Measurements from ENCODE around the gene COL5A1. TPM values are rescaled to one million over a fixed set of nuclear protein-coding genes. Genes with fewer than 3 reads are reported as not detected.

The COL5A1 gene
- total and polyA plus RNA-seq, 2 experiments from 2014 or later, result 2.5 to 13.1 TPM

GRCh38 chr9:134676361-134676760 lies 34.8 kb downstream of the COL5A1 start:
- Histone ChIP-seq H2AFZ (no peak overlapping the region), H3K27me3 (ENCODE audit: insufficient read depth) (no peaks in the 10 kb centered on the region), H3K27ac (ENCODE audit: low read depth) (no peak overlapping the region), H3K4me2 (no peak overlapping the region), H3K4me1 (ENCODE audit: insufficient read depth) (no peaks in the 10 kb centered on the region), H3K79me2 (replicated peaks; ENCODE audit: insufficient read depth) (no peaks in the 10 kb centered on the region), H3K9me2 (ENCODE audit: insufficient read depth) (no peaks in the 10 kb centered on the region), H3F3A (replicated peaks; ENCODE audit: low read depth) (no peaks in the 10 kb centered on the region), H3K4me3 (no peak overlapping the region), H3K36me3 (ENCODE audit: insufficient read depth) (no peaks in the 10 kb centered on the region), H4K20me1 (replicated peaks; ENCODE audit: insufficient read depth) (no peaks in the 10 kb centered on the region)
- H3K4me3 Mint-ChIP-seq, result no peak overlapping the region
- DNase-seq (ENCODE audit: low spot score) (no peak), ATAC-seq (no peak)
- no peaks in the 10 kb centered on the region for H3K36me3 Mint-ChIP-seq (ENCODE audit: low read depth)
- peaks cover 5% of the 10 kb centered on the region; the same call in 2 of the 3 replicates for H3K4me1 Mint-ChIP-seq
- no peaks in the 10 kb centered on the region; the same call in 2 of the 3 replicates for H3K9me3 Mint-ChIP-seq
- peaks cover 4% of the 10 kb centered on the region for H3K27me3 Mint-ChIP-seq (ENCODE audit: insufficient read depth, low read depth, poor library complexity)
- no peak for TF ChIP-seq ZNF114 (CRISPR knock-in tag; IDR thresholded peaks at IDR 0.05)
- no peak for TF ChIP-seq ZNF331 (CRISPR knock-in tag; IDR thresholded peaks at IDR 0.05; ENCODE audit: low read depth)
- TF ChIP-seq JUNB (IDR thresholded peaks at IDR 0.05; ENCODE audit: unreplicated experiment), result no peak
- TF ChIP-seq, protein P1, sequence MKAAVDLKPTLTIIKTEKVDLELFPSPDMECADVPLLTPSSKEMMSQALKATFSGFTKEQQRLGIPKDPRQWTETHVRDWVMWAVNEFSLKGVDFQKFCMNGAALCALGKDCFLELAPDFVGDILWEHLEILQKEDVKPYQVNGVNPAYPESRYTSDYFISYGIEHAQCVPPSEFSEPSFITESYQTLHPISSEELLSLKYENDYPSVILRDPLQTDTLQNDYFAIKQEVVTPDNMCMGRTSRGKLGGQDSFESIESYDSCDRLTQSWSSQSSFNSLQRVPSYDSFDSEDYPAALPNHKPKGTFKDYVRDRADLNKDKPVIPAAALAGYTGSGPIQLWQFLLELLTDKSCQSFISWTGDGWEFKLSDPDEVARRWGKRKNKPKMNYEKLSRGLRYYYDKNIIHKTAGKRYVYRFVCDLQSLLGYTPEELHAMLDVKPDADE (IDR thresholded peaks at IDR 0.05), result no peak
- TF ChIP-seq, protein P2, sequence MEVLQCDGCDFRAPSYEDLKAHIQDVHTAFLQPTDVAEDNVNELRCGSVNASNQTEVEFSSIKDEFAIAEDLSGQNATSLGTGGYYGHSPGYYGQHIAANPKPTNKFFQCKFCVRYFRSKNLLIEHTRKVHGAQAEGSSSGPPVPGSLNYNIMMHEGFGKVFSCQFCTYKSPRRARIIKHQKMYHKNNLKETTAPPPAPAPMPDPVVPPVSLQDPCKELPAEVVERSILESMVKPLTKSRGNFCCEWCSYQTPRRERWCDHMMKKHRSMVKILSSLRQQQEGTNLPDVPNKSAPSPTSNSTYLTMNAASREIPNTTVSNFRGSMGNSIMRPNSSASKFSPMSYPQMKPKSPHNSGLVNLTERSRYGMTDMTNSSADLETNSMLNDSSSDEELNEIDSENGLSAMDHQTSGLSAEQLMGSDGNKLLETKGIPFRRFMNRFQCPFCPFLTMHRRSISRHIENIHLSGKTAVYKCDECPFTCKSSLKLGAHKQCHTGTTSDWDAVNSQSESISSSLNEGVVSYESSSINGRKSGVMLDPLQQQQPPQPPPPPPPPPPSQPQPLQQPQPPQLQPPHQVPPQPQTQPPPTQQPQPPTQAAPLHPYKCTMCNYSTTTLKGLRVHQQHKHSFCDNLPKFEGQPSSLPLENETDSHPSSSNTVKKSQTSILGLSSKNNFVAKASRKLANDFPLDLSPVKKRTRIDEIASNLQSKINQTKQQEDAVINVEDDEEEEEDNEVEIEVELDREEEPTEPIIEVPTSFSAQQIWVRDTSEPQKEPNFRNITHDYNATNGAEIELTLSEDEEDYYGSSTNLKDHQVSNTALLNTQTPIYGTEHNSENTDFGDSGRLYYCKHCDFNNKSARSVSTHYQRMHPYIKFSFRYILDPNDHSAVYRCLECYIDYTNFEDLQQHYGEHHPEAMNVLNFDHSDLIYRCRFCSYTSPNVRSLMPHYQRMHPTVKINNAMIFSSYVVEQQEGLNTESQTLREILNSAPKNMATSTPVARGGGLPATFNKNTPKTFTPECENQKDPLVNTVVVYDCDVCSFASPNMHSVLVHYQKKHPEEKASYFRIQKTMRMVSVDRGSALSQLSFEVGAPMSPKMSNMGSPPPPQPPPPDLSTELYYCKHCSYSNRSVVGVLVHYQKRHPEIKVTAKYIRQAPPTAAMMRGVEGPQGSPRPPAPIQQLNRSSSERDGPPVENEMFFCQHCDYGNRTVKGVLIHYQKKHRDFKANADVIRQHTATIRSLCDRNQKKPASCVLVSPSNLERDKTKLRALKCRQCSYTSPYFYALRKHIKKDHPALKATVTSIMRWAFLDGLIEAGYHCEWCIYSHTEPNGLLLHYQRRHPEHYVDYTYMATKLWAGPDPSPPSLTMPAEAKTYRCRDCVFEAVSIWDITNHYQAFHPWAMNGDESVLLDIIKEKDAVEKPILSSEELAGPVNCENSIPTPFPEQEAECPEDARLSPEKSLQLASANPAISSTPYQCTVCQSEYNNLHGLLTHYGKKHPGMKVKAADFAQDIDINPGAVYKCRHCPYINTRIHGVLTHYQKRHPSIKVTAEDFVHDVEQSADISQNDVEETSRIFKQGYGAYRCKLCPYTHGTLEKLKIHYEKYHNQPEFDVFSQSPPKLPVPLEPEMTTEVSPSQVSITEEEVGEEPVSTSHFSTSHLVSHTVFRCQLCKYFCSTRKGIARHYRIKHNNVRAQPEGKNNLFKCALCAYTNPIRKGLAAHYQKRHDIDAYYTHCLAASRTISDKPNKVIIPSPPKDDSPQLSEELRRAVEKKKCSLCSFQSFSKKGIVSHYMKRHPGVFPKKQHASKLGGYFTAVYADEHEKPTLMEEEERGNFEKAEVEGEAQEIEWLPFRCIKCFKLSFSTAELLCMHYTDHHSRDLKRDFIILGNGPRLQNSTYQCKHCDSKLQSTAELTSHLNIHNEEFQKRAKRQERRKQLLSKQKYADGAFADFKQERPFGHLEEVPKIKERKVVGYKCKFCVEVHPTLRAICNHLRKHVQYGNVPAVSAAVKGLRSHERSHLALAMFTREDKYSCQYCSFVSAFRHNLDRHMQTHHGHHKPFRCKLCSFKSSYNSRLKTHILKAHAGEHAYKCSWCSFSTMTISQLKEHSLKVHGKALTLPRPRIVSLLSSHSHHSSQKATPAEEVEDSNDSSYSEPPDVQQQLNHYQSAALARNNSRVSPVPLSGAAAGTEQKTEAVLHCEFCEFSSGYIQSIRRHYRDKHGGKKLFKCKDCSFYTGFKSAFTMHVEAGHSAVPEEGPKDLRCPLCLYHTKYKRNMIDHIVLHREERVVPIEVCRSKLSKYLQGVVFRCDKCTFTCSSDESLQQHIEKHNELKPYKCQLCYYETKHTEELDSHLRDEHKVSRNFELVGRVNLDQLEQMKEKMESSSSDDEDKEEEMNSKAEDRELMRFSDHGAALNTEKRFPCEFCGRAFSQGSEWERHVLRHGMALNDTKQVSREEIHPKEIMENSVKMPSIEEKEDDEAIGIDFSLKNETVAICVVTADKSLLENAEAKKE (CRISPR knock-in tag; IDR thresholded peaks at IDR 0.05), result no peak
- TF ChIP-seq NANOG (IDR thresholded peaks at IDR 0.05; ENCODE audit: borderline replicate concordance), result no peak
- TF ChIP-seq EZH2phosphoT487 (IDR thresholded peaks at IDR 0.05; ENCODE audit: unreplicated experiment), result no peak
- TF ChIP-seq STAT1 (IDR thresholded peaks at IDR 0.05; ENCODE audit: unreplicated experiment), result no peak
- no peak for TF ChIP-seq EZH2 (IDR thresholded peaks at IDR 0.05; ENCODE audit: low read depth, unreplicated experiment)
- TF ChIP-seq POLR2AphosphoS5 (IDR thresholded peaks at IDR 0.05; ENCODE audit: low read depth), result no peak
- no peak for TF ChIP-seq CTCF (conservative IDR thresholded peaks at IDR 0.05; ENCODE audit: low read depth in 2 of 2)
- TF ChIP-seq, protein P3, sequence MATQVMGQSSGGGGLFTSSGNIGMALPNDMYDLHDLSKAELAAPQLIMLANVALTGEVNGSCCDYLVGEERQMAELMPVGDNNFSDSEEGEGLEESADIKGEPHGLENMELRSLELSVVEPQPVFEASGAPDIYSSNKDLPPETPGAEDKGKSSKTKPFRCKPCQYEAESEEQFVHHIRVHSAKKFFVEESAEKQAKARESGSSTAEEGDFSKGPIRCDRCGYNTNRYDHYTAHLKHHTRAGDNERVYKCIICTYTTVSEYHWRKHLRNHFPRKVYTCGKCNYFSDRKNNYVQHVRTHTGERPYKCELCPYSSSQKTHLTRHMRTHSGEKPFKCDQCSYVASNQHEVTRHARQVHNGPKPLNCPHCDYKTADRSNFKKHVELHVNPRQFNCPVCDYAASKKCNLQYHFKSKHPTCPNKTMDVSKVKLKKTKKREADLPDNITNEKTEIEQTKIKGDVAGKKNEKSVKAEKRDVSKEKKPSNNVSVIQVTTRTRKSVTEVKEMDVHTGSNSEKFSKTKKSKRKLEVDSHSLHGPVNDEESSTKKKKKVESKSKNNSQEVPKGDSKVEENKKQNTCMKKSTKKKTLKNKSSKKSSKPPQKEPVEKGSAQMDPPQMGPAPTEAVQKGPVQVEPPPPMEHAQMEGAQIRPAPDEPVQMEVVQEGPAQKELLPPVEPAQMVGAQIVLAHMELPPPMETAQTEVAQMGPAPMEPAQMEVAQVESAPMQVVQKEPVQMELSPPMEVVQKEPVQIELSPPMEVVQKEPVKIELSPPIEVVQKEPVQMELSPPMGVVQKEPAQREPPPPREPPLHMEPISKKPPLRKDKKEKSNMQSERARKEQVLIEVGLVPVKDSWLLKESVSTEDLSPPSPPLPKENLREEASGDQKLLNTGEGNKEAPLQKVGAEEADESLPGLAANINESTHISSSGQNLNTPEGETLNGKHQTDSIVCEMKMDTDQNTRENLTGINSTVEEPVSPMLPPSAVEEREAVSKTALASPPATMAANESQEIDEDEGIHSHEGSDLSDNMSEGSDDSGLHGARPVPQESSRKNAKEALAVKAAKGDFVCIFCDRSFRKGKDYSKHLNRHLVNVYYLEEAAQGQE (IDR thresholded peaks at IDR 0.05; ENCODE audit: unreplicated experiment), result no peak
- TF ChIP-seq CREB1 (CRISPR knock-in tag; IDR thresholded peaks at IDR 0.05; ENCODE audit: low read depth), result no peak
- no peak overlapping the region for H3K27ac Mint-ChIP-seq

Data from GM23338 (cell line).